GM18505 (cell line): ENCODE data around the gene CDK14.

ENCODE experiments used
- ATAC-seq: cut with Tn5 transposase; IDR thresholded peaks from one replicate; pipeline ENCODE4 v1.9.1; 2021; ENCODE audit not compliant: unreplicated experiment
- POLR2A ChIP-seq: IDR thresholded peaks from 4 replicates; pipeline ENCODE4 v1.6.1; 2011; ENCODE audit warnings: borderline replicate concordance; ENCODE audit not compliant: insufficient read depth, insufficient read length; ENCODE audit errors: extremely low read depth

CDK14 gene

GRCh38 chr7:90736968-90737939, 141.1 kb downstream of the CDK14 start:
- TF ChIP-seq POLR2A, result no peak
- ATAC-seq, result peak; percentile 97

GRCh38 chr7:90738249-90738648, 142.1 kb downstream of the CDK14 start:
- ATAC-seq, result no peak
- no peak for TF ChIP-seq POLR2A

- no peak for TF ChIP-seq POLR2A
- no peak for ATAC-seq
Observed at GRCh38 chr7:90739716-90740115, 143.6 kb downstream of the CDK14 start.

- ATAC-seq, result no peak
- no peak for TF ChIP-seq POLR2A
Observed at GRCh38 chr7:90740386-90740785, 144.3 kb downstream of the CDK14 start.

GRCh38 chr7:90743626-90744025, 147.5 kb downstream of the CDK14 start:
- no peak for ATAC-seq
- TF ChIP-seq POLR2A, result no peak

DNA sequence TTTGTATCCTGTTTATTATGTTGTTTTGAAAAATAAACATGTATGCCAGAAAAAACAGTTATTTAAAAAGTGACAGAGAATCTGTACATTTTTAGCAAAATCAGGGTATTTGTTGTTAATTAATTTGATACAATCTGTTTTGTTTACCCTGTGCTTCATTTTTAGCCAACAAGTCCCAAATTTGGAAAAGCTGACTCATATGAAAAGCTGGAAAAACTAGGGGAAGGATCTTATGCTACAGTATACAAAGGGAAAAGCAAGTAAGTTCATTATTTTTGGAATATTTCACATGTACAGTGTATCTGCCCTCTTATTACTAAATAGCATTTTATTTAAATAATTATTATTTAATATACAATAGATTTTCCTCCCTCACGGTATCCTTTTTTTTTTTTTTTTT, 151.4 kb downstream of the CDK14 start:
- ATAC-seq, result no peak

GRCh38 chr7:90749262-90749661, 153.1 kb downstream of the CDK14 start:
- ATAC-seq, result no peak
- no peak for TF ChIP-seq POLR2A

More for the DNA sequence above, 151.4 kb downstream of the CDK14 start:
- TF ChIP-seq POLR2A, result no peak

DNA sequence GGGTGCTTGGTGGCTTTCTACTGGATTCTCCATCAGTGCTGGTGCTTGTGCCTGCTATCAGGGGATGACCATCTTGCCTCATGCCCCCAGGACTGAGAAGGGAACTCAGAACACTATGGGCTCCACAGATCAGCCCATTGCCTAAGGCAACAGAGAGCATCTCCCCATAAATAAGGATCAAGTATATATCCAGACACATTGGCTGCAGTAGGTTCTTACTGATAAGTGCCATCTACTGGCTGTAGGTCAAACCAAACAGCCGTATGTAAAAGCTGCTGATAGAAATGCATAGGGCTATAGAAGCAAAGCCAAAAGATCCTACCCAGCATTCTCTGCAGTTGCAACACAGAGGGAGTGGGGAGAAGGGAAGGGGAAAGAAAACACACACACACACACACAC, 153.7 kb downstream of the CDK14 start:
- no peak for TF ChIP-seq POLR2A
- ATAC-seq, result no peak

DNA sequence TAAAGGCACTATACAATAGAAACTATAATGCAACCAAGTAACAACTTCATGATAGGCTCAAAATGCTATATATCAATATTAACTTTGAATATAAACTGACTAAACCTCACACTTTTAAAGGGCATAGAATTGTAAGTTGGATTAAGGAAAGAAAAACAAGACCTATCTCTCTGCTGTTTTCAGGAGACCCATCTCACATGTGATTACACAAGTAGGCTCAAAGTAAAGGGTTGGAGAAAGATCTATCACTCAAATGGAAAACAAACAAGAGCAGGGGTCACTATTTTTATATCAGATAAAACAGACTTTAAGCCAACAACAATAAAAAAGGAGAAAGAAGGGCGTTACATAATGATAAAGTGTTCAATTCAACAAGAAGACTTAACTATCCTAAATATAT, 155.5 kb downstream of the CDK14 start:
- ATAC-seq, result no peak
- no peak for TF ChIP-seq POLR2A

GRCh38 chr7:90752051-90752450, 155.9 kb downstream of the CDK14 start:
- no peak for TF ChIP-seq POLR2A
- no peak for ATAC-seq

- ATAC-seq, result no peak
- TF ChIP-seq POLR2A, result no peak
Observed at GRCh38 chr7:90755041-90755440, 158.9 kb downstream of the CDK14 start.

DNA sequence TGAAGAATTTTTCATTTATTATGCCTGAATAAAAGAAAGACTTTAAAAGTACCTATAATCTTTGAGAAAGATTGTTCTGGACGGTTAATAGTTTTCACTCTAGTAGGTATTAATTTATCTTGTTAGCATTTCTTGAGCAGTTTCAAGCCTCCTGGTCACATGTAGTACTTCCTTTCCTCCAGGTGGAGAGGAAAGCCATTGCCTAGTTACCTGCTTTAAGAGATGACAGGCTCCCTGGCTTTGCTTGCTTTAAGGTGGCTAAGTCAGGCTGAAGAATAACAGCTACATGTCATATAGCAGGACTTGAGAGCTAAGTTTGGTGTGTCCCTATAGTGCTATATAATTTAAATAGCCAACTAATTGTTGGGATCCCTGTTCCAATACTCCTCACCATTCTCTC, 160.2 kb downstream of the CDK14 start:
- TF ChIP-seq POLR2A, result no peak
- ATAC-seq, result no peak

- peak; percentile 95 for ATAC-seq
Observed at GRCh38 chr7:90757565-90757950, 161.4 kb downstream of the CDK14 start.

- no peak for ATAC-seq
- TF ChIP-seq POLR2A, result no peak
Observed at GRCh38 chr7:90758933-90759562, 162.9 kb downstream of the CDK14 start.
